Neural cell (in vitro differentiated cells): ENCODE data around the gene CAGE1. TPM values are rescaled to one million over a fixed set of nuclear protein-coding genes. Genes with fewer than 3 reads are reported as not detected.

Source experiments
- H2AFZ ChIP-seq: fragments of 200-600, 300-800 bp; sonication (generic), shearing (Covaris generic); 2 replicates; pipeline ENCODE4 v1.6.0; 2014; ENCODE audit warnings: low read depth, mild to moderate bottlenecking, antibody characterized with exemption, low read length, moderate library complexity
- H3F3A ChIP-seq: fragments of 200-600 bp; shearing (Covaris generic); 2 replicates; pipeline ENCODE4 v1.6.1; 2016; ENCODE audit warnings: mild to moderate bottlenecking, moderate library complexity, mixed read lengths, antibody characterized with exemption, low read length; ENCODE audit not compliant: insufficient read depth, poor library complexity, severe bottlenecking
- H3K27ac ChIP-seq: fragments of 200-600, 300-800 bp; sonication (generic), shearing (Covaris generic); 2 replicates; pipeline ENCODE4 v1.5.1; 2014; ENCODE audit warnings: mild to moderate bottlenecking, low read length, moderate library complexity
- H3K27me3 ChIP-seq: fragments of 300-800, 200-600 bp; sonication (generic), shearing (Covaris generic); 2 replicates; pipeline ENCODE4 v1.6.0; 2014; ENCODE audit warnings: mild to moderate bottlenecking, low read depth, low read length, moderate library complexity; ENCODE audit not compliant: insufficient read depth
- H3K36me3 ChIP-seq: fragments of 300-800, 200-600 bp; sonication (generic), shearing (Covaris generic); 2 replicates; pipeline ENCODE4 v1.5.1; 2014; ENCODE audit warnings: mild to moderate bottlenecking, antibody characterized with exemption, low read length, moderate library complexity; ENCODE audit not compliant: insufficient read depth
- H3K4me2 ChIP-seq: fragments of 300-800, 200-600 bp; sonication (generic), shearing (Covaris generic); 2 replicates; pipeline ENCODE4 v1.6.0; 2014; ENCODE audit warnings: mild to moderate bottlenecking, low read length
- H3K4me3 ChIP-seq: fragments of 300-800, 200-600 bp; sonication (generic), shearing (Covaris generic); 2 replicates; pipeline ENCODE4 v1.5.1; 2014; ENCODE audit warnings: mild to moderate bottlenecking, low read length, moderate library complexity
- H3K79me2 ChIP-seq: fragments of 200-600 bp; shearing (Covaris generic); replicated peaks from 2 replicates; pipeline ENCODE4 v1.6.0; 2014; ENCODE audit warnings: mild to moderate bottlenecking, low read length, moderate library complexity; ENCODE audit not compliant: insufficient read depth
- H3K9ac ChIP-seq: fragments of 300-800, 200-600 bp; sonication (generic), shearing (Covaris generic); 2 replicates; pipeline ENCODE4 v1.6.1; 2016; ENCODE audit warnings: mild to moderate bottlenecking, low read length, mixed read lengths
- H3K9me2 ChIP-seq: fragments of 200-600 bp; shearing (Covaris generic); 2 replicates; pipeline ENCODE4 v1.6.1; 2016; ENCODE audit warnings: mild to moderate bottlenecking, low read length, mixed read lengths; ENCODE audit not compliant: insufficient read depth
- H3K9me3 ChIP-seq: fragments of 200-600, 300-800 bp; sonication (generic), shearing (Covaris generic); 2 replicates; pipeline ENCODE4 v1.6.1; 2016; ENCODE audit warnings: mild to moderate bottlenecking, mixed run types, low read length, moderate library complexity, mixed read lengths
- H4K20me1 ChIP-seq: fragments of 200-600 bp; shearing (Covaris generic); 2 replicates; pipeline ENCODE4 v1.6.1; 2016; ENCODE audit warnings: mild to moderate bottlenecking, mixed run types; ENCODE audit not compliant: insufficient read depth
- CTCF ChIP-seq: fragments of 450-650 bp; IDR thresholded peaks from 2 replicates; pipeline ENCODE4 v1.5.1; 2014; ENCODE audit warnings: antibody characterized with exemption, mild to moderate bottlenecking, moderate library complexity; ENCODE audit not compliant: poor library complexity, severe bottlenecking
- EP300 ChIP-seq: fragments of 450-650 bp; conservative IDR thresholded peaks from 2 replicates; pipeline ENCODE4 v1.6.1; 2014; ENCODE audit warnings: antibody characterized with exemption, mild to moderate bottlenecking, moderate library complexity; ENCODE audit not compliant: poor library complexity, severe bottlenecking
- EZH2 ChIP-seq: fragments of 200-600, 300-800 bp; shearing (Covaris generic), sonication (generic); IDR thresholded peaks from 2 replicates; pipeline ENCODE4 v1.6.1; 2014; ENCODE audit warnings: antibody characterized with exemption, low read length, borderline replicate concordance, mild to moderate bottlenecking; ENCODE audit not compliant: insufficient read depth, poor library complexity, severe bottlenecking
- MXI1 ChIP-seq: fragments of 450-650 bp; conservative IDR thresholded peaks from 2 replicates; pipeline ENCODE4 v1.6.1; 2014; ENCODE audit warnings: antibody characterized with exemption, mild to moderate bottlenecking; ENCODE audit not compliant: poor library complexity, severe bottlenecking
- POLR2AphosphoS5 ChIP-seq: IDR thresholded peaks from 2 replicates; pipeline ENCODE4 v1.6.1; 2012
- RAD21 ChIP-seq: fragments of 450-650 bp; conservative IDR thresholded peaks from 2 replicates; pipeline ENCODE4 v1.6.1; 2014; ENCODE audit warnings: antibody characterized with exemption, mild to moderate bottlenecking, moderate library complexity
- REST ChIP-seq: IDR thresholded peaks from 2 replicates; pipeline ENCODE4 v1.6.1; 2012; ENCODE audit warnings: borderline replicate concordance
- SMC3 ChIP-seq: fragments of 450-650 bp; conservative IDR thresholded peaks from 2 replicates; pipeline ENCODE4 v1.6.1; 2014; ENCODE audit warnings: antibody characterized with exemption, mild to moderate bottlenecking, moderate library complexity; ENCODE audit not compliant: poor library complexity
- TAF1 ChIP-seq: IDR thresholded peaks from 2 replicates; pipeline ENCODE4 v1.6.1; 2012; ENCODE audit warnings: low read depth
- polyA plus RNA-seq: library from polyadenylated mRNA; depleted of rRNA; stranded (reverse); fragments of >200 nt; gene quantifications from 2 replicates; pipeline ENCODE4 v1.2.3, GENCODE V29; 2014

Gene CAGE1
- polyA plus RNA-seq, 1 donor from 2014 or later, result not detected

- Histone ChIP-seq H3K79me2 (no peaks in the 10 kb centered on the region), H3K9me2 (no peaks in the 10 kb centered on the region), H3K36me3 (peaks cover 17% of the 10 kb centered on the region), H3F3A (no peaks in the 10 kb centered on the region), H2AFZ (no peak overlapping the region), H3K9ac (no peak overlapping the region), H3K9me3 (no peaks in the 10 kb centered on the region), H3K27me3 (no peaks in the 10 kb centered on the region), H4K20me1 (no peaks in the 10 kb centered on the region), H3K4me2 (no peak overlapping the region), H3K4me3 (no peak overlapping the region), H3K27ac (no peak overlapping the region)
- TF ChIP-seq EZH2 (no peak), RAD21 (no peak), POLR2AphosphoS5 (no peak), REST (no peak), SMC3 (no peak), CTCF (no peak), EP300 (no peak), MXI1 (no peak), TAF1 (no peak)
Observed at GRCh38 chr6:7419065-7419464, 29.5 kb upstream of the CAGE1 start.

GRCh38 chr6:7418238-7418905 is 28.8 kb upstream of the CAGE1 start:
- H3K27me3 ChIP-seq, result no peaks in the 10 kb centered on the region
- TF ChIP-seq CTCF, result no peak
- H3K9ac ChIP-seq, result no peak overlapping the region
- no peaks in the 10 kb centered on the region for H3K9me2 ChIP-seq
- H3K4me2 ChIP-seq, result no peak overlapping the region
- H2AFZ ChIP-seq, result no peak overlapping the region
- peaks cover 21% of the 10 kb centered on the region for H3K36me3 ChIP-seq
- H3K4me3 ChIP-seq, result no peak overlapping the region
- H4K20me1 ChIP-seq, result no peaks in the 10 kb centered on the region
- no peaks in the 10 kb centered on the region for H3K9me3 ChIP-seq
- H3K79me2 ChIP-seq, result no peaks in the 10 kb centered on the region
- H3K27ac ChIP-seq, result no peak overlapping the region
- no peaks in the 10 kb centered on the region for H3F3A ChIP-seq
